ENCODE measurements around the gene KPNA4. TPM values are rescaled to one million over a fixed set of nuclear protein-coding genes. Genes with fewer than 3 reads are reported as not detected.
A peak's percentile ranks its signal among the peaks of the same experiment; 100 is the strongest.

Gene KPNA4
- total and polyA plus RNA-seq, 2 donors (not counting 1 experiment from before 2014, with no cell fraction given) = 33.0 to 38.8 TPM

DNA sequence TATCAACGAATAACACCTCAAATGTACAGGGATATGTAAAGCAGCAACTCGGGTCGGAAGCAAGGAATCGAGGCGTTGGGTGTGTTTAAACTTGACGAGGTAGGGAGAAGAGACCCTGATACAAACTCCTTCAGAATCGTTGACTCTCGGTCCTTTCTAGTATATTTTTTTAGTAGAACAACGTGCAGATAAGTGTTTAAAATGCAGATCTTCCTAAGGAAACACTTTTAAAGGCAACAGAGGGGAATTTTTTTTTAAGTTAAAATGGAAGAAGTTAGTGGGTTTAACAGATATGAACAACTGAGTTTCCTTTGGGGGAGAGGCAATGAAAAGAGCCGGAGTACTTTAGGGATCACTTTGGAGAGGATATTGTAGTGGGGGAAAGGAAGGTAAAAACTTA lies 1.1 kb upstream of the KPNA4 start:
- H4K20me1 ChIP-seq (ENCODE audit: control insufficient read depth, extremely low read depth, insufficient read depth, low read length) = peaks cover 12% of the 10 kb centered on the region
- no peaks in the 10 kb centered on the region for H3K9me3 ChIP-seq (ENCODE audit: control insufficient read depth, insufficient read depth, low read depth, low read length)
- peaks cover 1% of the 10 kb centered on the region for H3K36me3 ChIP-seq (ENCODE audit: control insufficient read depth, insufficient read depth, low read length)
- H2AFZ ChIP-seq (ENCODE audit: low read length) = peak overlapping the region; percentile 68
- peak overlapping the region; percentile 91 for H3K4me2 ChIP-seq (ENCODE audit: extremely low read depth, insufficient read depth, low read length)
- peak overlapping the region; percentile 69 to 92 (median 72) for H3K4me3 ChIP-seq (replicated peaks in 1 of 4; ENCODE audit: control extremely low read depth in 1 of 4, insufficient read depth in 1 of 4, low read depth in 3 of 4, low read length in 4 of 4)
- peak overlapping the region; percentile 96 for H3K9ac ChIP-seq (ENCODE audit: insufficient read depth, low read length)
- peaks cover 45% of the 10 kb centered on the region for H3K79me2 ChIP-seq (ENCODE audit: control insufficient read depth, insufficient read depth, low read length)
- peaks cover 18% of the 10 kb centered on the region for H3K4me1 ChIP-seq (ENCODE audit: control insufficient read depth, extremely low read depth, insufficient read depth, low read length)
- no peaks in the 10 kb centered on the region for H3K27me3 ChIP-seq (ENCODE audit: control insufficient read depth, insufficient read depth, low read length)
- H3K27ac ChIP-seq (ENCODE audit: insufficient read depth, low read length) = peak overlapping the region; percentile 100
- TF ChIP-seq EZH2 (IDR thresholded peaks at IDR 0.05; ENCODE audit: low read length, missing control alignments) = no peak
- TF ChIP-seq, protein P1, sequence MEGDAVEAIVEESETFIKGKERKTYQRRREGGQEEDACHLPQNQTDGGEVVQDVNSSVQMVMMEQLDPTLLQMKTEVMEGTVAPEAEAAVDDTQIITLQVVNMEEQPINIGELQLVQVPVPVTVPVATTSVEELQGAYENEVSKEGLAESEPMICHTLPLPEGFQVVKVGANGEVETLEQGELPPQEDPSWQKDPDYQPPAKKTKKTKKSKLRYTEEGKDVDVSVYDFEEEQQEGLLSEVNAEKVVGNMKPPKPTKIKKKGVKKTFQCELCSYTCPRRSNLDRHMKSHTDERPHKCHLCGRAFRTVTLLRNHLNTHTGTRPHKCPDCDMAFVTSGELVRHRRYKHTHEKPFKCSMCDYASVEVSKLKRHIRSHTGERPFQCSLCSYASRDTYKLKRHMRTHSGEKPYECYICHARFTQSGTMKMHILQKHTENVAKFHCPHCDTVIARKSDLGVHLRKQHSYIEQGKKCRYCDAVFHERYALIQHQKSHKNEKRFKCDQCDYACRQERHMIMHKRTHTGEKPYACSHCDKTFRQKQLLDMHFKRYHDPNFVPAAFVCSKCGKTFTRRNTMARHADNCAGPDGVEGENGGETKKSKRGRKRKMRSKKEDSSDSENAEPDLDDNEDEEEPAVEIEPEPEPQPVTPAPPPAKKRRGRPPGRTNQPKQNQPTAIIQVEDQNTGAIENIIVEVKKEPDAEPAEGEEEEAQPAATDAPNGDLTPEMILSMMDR (conservative IDR thresholded peaks at IDR 0.05 in 1 of 2, IDR thresholded peaks at IDR 0.05 in 1 of 2; ENCODE audit: low read depth in 1 of 2, low read length in 2 of 2) = no peak
- DNase-seq (ENCODE audit: low read depth in 2 of 2) = no peak

DNA sequence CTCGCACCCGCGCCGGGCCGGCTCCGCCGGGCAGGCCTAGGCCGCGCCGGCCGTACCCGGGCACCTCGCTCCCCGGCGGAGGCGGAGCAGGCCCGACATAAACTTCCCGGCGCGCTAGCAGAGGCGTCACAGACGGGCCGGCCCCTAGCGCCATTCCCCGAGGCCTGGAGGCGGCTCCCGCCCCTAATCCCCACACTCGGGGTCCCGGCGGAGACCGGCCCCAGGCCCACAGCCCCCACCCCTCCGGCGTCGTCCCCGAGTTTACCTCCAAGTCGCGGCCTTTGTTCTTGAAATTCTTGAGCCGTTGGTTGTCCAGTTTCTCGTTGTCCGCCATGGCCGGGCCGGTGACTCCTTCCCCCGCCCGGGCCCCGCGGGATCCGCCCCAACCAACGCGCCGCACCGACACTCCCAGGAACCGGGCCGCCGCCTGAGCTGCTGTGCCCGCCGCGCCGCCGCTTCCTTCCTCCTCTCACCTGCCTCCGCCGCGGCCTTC lies 376 bp downstream of the KPNA4 start:
- TF ChIP-seq EZH2 (IDR thresholded peaks at IDR 0.05; ENCODE audit: low read length, missing control alignments) = no peak
- TF ChIP-seq, protein P1 (conservative IDR thresholded peaks at IDR 0.05 in 1 of 2, IDR thresholded peaks at IDR 0.05 in 1 of 2; ENCODE audit: low read depth in 1 of 2, low read length in 2 of 2) = no peak
- H3K9ac ChIP-seq (ENCODE audit: insufficient read depth, low read length) = peak overlapping the region; percentile 95
- peak overlapping the region; percentile 88 for H3K27ac ChIP-seq (ENCODE audit: insufficient read depth, low read length)
- H3K4me1 ChIP-seq (ENCODE audit: control insufficient read depth, extremely low read depth, insufficient read depth, low read length) = peaks cover 18% of the 10 kb centered on the region
- H3K36me3 ChIP-seq (ENCODE audit: control insufficient read depth, insufficient read depth, low read length) = peaks cover 1% of the 10 kb centered on the region
- H3K27me3 ChIP-seq (ENCODE audit: control insufficient read depth, insufficient read depth, low read length) = no peaks in the 10 kb centered on the region
- H3K4me3 ChIP-seq (replicated peaks in 1 of 4; ENCODE audit: control extremely low read depth in 1 of 4, insufficient read depth in 1 of 4, low read depth in 3 of 4, low read length in 4 of 4) = peak overlapping the region; percentile 57 to 87 (median 78)
- H3K79me2 ChIP-seq (ENCODE audit: control insufficient read depth, insufficient read depth, low read length) = peaks cover 60% of the 10 kb centered on the region
- no peaks in the 10 kb centered on the region for H3K9me3 ChIP-seq (ENCODE audit: control insufficient read depth, insufficient read depth, low read depth, low read length)
- DNase-seq (ENCODE audit: low read depth in 2 of 2) = peak; percentile 60 to 67
- H2AFZ ChIP-seq (ENCODE audit: low read length) = no peak overlapping the region
- H4K20me1 ChIP-seq (ENCODE audit: control insufficient read depth, extremely low read depth, insufficient read depth, low read length) = peaks cover 12% of the 10 kb centered on the region
- no peak overlapping the region for H3K4me2 ChIP-seq (ENCODE audit: extremely low read depth, insufficient read depth, low read length)

DNA sequence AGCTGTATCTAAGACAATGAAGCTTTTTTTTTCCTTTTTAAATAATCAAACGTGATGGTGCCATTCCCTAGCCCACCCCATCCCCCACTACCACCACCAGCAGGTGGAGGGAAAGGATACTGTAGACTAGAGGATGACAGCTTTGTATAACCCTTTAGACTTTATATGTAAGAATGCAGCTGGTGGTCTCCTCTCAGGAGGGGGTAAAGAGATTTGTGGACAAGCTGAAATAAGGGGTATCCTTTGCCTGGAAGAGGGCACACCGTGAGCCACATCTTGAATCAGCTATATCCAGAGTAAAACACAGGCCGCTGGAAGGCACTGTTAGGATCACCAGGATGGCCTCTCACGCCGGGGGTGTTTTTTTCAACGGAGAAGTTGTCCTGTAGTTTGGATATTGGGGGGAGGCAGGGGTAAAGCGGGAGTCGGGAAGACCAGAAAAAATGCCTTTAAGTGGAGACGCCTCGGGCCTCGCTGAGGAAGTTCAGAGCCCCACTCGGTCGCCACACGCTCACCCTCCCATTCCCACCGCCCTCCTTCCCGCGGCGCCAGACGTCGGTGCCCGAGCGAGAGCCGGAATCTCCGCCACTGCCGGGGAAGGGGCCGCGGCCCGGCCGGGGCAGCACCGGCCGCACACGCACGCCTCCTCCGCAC lies 986 bp downstream of the KPNA4 start:
- Histone ChIP-seq H3K4me1 (ENCODE audit: control insufficient read depth, extremely low read depth, insufficient read depth, low read length) (peaks cover 18% of the 10 kb centered on the region), H3K9me3 (ENCODE audit: control insufficient read depth, insufficient read depth, low read depth, low read length) (no peaks in the 10 kb centered on the region), H3K4me3 (replicated peaks in 1 of 4; ENCODE audit: control extremely low read depth in 1 of 4, insufficient read depth in 1 of 4, low read depth in 3 of 4, low read length in 4 of 4) (peak overlapping the region; percentile 62 to 94 (median 81)), H2AFZ (ENCODE audit: low read length) (no peak overlapping the region), H3K27me3 (ENCODE audit: control insufficient read depth, insufficient read depth, low read length) (no peaks in the 10 kb centered on the region), H3K4me2 (ENCODE audit: extremely low read depth, insufficient read depth, low read length) (peak overlapping the region; percentile 46), H3K79me2 (ENCODE audit: control insufficient read depth, insufficient read depth, low read length) (peaks cover 66% of the 10 kb centered on the region), H3K36me3 (ENCODE audit: control insufficient read depth, insufficient read depth, low read length) (peaks cover 1% of the 10 kb centered on the region), H3K27ac (ENCODE audit: insufficient read depth, low read length) (peak overlapping the region; percentile 88), H3K9ac (ENCODE audit: insufficient read depth, low read length) (peak overlapping the region; percentile 95), H4K20me1 (ENCODE audit: control insufficient read depth, extremely low read depth, insufficient read depth, low read length) (peaks cover 12% of the 10 kb centered on the region)
- peak in 1 of 2 donors; percentile 9 for DNase-seq (ENCODE audit: low read depth in 2 of 2)
- TF ChIP-seq EZH2 (IDR thresholded peaks at IDR 0.05; ENCODE audit: low read length, missing control alignments) = no peak

Measured in fibroblast of lung (primary cell).